GM20000 (cell line): Measurements from ENCODE around the gene PHAX.
"Not testable (repeated sequence)": the region's sequence is repeated elsewhere in the genome, so short reads cannot be mapped to it uniquely, and the experiment has no call there.

Experiments used
- DNase-seq: peaks from one replicate; pipeline ENCODE4 v3.0.0; 2012; ENCODE audit warnings: low spot score
- TF ChIP-seq, protein P1 (sequence below): IDR thresholded peaks from 2 replicates; pipeline ENCODE4 v1.5.1; 2012; ENCODE audit warnings: mild to moderate bottlenecking, control low read depth; ENCODE audit errors: extremely low read depth, missing control alignments

The PHAX gene

DNA sequence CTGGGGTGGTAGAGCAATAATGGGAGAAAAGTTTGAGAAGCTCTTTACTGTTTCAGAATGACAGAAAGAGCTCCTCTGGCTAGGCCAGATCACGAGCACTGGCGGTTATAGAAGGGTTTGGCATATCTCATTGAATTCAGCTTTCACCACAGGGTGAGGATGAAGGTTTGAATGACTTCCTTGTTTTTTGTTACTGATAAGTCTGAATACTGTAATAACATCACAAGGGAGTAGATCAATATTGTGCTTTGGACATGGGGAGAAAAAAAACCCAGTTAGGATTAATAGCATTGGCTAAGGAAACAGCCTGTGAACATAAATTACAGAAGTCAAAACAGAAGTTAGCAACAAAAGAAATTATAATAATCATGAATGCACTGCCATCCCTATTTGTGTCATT is 9.4 kb downstream of the PHAX start:
- no peak for DNase-seq
- TF ChIP-seq, protein P1, sequence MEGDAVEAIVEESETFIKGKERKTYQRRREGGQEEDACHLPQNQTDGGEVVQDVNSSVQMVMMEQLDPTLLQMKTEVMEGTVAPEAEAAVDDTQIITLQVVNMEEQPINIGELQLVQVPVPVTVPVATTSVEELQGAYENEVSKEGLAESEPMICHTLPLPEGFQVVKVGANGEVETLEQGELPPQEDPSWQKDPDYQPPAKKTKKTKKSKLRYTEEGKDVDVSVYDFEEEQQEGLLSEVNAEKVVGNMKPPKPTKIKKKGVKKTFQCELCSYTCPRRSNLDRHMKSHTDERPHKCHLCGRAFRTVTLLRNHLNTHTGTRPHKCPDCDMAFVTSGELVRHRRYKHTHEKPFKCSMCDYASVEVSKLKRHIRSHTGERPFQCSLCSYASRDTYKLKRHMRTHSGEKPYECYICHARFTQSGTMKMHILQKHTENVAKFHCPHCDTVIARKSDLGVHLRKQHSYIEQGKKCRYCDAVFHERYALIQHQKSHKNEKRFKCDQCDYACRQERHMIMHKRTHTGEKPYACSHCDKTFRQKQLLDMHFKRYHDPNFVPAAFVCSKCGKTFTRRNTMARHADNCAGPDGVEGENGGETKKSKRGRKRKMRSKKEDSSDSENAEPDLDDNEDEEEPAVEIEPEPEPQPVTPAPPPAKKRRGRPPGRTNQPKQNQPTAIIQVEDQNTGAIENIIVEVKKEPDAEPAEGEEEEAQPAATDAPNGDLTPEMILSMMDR: no peak

DNA sequence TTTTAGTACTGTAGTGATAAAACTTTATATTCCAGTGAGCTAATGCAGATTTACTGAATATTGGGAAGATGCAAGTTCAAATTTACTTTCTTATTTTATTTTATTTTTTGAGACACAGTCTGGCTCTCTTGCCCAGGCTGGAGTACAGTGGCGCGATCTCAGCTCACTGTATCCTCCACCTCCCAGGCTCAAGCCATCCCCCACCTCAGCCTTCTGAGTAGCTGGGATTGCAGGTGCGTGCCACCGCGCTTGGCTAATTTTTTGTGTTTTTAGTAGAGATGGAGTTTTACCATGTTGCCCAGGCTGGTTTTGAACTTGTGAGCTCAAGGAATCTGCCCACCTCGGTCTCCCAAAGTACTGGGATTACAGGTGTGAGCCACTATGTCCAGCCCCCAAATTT is 9.9 kb downstream of the PHAX start:
- no peak for DNase-seq
- TF ChIP-seq, protein P1: no peak

DNA sequence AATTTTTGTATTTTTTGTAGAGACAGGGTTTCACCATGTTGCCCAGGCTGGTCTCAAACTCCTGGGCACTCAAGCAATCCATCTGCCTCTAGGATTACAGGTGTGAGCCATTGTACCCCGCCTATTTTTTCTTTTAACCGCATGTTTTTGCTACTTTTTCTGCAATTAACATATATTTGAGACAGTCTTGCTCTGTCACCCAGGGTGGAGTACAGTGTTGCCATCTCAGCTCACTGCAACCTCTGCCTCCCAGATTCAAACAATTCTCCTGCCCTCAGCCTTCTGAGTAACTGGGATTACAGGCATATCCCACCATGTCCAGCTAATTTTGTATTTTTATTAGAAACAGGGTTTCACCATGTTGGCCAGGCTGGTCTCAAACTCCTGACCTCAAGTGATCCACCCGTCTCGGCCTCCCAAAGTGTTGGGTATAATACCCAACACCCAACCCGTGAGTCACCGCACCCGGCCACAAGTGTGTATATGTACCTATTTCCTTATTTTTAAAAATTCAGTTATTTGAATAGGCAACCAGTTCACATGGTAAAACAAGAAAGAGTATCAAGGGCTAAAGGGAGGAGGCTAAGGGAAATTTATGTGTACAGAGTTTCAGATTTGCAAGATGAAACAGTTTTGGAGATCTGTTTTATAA is 13.3 kb downstream of the PHAX start:
- TF ChIP-seq, protein P1: no peak
- DNase-seq: no peak

DNA sequence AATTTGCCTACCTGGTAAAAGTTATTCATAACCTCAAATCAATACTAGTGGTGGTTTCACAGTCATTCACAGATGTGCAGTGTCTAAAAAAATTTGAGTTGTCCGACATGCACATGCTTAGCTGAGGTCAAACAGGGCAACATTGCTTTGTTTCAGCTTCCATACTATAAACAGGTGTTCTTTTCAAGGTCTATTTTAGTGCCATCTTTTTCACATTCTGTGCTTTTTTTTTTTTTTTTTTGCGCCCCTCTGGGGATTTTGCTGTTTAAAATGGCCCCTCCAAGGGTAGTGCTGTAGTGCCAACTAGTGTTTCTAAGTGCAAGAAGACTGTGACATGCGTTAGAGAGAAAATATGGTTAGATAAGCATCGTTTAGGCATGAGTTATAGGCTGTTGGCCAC is 14.5 kb downstream of the PHAX start:
- peak; percentile 41 for DNase-seq
- TF ChIP-seq, protein P1: no peak

DNA sequence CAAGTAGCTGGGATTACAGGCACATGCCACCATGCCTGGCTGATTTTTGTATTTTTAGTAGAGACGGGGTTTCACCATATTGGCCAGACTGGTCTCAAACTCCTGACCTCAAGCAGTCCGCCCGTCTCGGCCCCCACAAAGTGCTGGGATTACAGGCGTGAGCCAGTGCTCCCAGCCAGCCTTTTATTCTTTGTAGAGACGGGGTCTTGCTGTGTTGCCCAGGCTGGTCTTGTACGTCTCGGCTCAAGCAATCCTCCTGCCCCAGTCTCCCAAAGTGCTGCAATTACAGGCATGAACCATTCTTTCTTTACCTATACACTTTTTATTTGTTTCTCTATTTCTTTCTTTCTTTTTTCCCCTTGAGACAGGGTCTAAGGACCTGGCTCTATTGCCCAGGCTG is 16.9 kb downstream of the PHAX start:
- DNase-seq: not testable (repeated sequence)

DNA sequence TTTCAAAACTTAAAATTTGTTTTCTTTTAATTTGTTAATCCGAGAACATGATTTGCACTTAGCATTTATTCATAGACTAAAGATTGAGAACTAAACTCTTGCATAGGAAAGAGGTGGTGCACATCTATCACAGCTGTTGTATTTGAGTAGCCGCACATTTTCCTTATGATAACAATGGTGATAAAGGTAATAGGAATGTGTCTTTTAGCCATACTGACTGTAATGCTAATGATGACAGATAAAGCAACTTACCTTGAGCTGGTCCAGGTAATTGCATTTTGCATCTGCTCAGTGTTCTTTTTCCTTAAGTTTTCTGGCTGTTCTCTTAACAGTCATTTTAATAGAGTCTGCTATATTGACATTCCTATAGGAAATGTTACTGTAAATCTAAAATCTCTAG is 19.0 kb downstream of the PHAX start:
- no peak for DNase-seq
- TF ChIP-seq, protein P1: no peak

DNA sequence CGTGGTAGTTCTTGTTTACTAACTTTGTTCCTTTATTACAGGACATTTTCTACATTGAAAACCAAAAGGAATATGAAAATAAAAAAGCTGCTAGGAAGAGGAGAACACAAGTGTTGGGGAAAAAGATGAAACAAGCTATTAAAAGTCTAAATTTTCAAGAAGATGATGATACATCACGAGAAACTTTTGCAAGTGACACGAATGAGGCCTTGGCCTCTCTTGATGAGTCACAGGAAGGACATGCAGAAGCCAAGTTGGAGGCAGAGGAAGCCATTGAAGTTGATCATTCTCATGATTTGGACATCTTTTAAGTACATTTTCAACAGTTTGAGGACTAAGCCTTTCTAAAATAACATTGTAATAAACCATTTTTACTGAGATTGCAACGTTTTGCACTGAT is 23.8 kb downstream of the PHAX start:
- DNase-seq: no peak
- TF ChIP-seq, protein P1: no peak

DNA sequence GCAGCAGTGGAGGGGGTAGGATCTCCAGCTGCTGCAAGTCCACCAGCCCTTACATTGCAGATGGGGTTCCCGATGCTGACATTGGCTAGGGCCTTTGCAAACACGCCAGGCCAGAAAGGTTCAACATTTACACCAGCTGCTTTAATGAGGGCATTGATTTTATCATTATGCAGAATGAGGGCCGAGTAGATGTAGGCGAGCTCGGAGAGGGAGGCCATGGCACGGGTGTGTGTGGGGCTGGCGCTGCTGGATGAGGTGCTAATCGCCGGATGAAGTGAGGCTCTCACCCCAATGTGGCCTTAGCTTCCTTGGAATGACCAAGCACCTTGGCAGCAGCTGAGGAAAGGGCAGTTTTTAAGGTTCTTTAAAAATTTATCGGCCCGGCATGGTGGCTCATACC is 27.4 kb downstream of the PHAX start:
- TF ChIP-seq, protein P1: no peak
- no peak for DNase-seq
